GM21423 (cell line): ENCODE data around the gene ELAVL2.

ENCODE experiments used
- ATAC-seq: cut with Tn5 transposase; IDR thresholded peaks from one replicate; pipeline ENCODE4 v1.9.1; 2021; ENCODE audit warnings: mild to moderate bottlenecking, moderate library complexity; ENCODE audit not compliant: unreplicated experiment

The ELAVL2 gene

DNA sequence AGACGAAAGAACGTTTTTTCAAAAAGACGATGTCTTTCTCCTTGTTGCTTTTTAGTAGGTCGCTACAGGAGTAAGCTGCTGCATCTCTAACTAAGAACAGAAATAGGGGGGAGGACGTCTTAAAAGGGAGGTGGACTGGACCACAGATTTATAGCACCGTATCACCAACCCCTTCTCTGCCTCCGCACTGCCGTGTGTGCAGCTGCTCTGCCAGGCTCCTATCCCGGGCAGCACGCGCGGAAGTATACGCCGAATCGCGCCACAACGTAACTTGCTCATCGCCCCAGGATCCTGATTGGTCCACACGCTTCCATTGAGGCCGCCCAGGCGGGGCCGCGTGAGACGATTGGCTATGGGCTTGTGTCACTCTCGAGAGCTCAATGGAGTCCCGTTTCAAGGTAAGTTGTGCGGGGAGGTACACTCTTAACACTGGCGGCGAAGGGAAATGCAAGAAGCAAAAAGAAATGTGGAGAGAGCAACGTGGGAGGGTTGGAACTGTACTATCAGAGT is at the start of gene ELAVL2:
Gene ELAVL2 (minus strand): TSS at position 121 of the 510 bp plus-strand sequence. CDS start 64,006 bp downstream, outside the sequence.
- ATAC-seq = no peak

- no peak for ATAC-seq
These were observed 32.2 kb upstream of the ELAVL2 start for GRCh38 chr9:23858234-23858633.

DNA sequence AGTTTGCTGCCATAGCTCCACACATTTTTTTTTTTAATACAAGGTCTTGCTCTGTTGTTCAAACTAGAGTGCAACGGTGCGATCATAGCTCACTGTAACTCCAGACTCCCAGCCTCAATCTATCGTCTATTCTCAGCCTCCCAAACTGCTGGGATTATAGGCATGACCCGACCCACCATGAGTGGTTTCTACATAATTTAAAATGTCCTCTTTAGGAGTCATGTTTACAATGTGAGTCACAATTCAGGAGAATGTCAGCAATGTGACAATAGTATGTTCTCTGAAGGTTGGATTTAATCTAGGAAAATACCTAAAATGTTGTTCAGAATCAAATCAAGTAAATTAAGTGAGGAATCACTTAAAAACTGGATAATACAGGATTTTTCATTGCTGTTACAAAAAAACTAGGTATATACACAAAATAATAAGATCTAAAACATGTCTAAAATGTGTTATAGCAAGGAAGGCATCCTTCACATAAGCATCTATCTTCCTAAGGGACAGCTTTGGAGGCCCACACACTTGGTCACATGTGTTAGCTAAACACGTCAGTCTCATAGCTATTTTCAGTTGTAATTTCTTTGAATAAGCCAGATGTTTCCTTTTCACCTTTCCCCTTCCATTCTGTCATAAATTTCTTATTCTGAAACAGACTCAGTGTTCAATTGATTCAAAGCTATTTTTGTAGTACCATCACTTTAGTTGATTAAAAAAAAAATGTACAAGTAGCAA is 30.0 kb upstream of the ELAVL2 start:
- no peak for ATAC-seq

DNA sequence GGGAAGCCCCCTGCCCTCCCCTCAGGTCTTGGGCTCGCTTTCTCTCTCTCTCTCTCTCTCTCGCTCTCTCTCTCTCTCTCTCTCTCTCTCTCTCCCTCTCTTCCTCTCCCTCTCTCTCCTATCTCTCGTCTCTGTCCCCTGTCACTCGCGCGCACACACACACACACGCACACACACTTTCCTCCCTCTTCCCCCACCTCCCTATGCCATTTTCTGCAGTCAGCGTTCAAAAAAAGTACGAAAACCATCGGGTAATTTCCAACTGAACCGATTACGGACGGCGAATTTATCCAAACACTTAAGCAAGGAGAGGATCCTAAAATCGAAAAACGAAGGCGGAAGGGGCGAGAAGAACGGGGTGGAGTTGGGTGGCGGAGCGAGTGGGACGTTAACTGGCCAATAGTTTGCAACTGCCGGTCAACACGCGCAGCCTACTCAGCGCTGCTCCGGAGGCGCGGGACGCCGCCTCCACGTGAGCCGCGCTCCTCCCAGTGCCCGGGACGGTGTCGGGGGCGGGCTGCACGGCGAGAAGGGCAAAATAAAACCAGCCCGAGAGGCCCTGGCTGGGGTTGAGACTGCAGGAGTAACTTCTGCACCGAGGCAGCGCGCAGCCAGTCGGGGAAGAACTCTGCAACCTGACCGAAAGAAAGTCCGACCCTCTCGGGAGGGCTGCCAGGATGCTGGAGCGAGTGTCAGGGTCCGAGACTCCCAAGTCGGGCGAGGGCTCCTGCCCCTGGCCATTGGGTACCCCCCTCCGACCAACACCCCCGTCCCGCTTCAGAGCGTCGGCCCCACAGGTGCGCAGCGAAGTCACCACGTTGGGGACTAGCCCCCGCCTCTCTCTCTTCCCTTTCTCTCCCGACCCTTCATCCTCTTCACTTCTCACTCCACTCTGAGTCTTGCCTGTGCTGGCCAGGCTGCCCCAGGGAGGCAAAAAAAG is 24.9 kb upstream of the ELAVL2 start:
- no peak for ATAC-seq

DNA sequence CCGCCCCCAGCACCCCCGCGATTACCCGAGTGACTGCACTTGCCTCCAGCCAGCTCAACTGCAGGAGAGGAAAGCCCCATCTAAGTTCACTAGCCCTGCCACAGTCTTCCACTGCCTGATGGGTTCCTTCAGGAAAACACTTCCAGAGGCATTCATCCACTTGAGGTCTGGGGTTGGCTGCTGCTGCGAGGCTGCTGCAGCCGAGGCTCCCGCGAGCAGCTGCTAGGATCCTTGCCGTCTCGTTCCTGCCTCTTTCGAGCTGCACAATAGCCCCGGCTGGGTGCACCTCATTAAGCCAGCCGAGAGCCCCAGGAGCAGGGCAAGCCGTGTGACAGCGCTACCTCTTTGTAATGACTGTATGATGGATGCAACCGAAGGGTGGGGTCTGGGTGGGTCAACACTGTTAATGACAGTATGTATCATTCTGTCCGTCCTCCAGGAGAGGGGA is 24.2 kb upstream of the ELAVL2 start:
- no peak for ATAC-seq

DNA sequence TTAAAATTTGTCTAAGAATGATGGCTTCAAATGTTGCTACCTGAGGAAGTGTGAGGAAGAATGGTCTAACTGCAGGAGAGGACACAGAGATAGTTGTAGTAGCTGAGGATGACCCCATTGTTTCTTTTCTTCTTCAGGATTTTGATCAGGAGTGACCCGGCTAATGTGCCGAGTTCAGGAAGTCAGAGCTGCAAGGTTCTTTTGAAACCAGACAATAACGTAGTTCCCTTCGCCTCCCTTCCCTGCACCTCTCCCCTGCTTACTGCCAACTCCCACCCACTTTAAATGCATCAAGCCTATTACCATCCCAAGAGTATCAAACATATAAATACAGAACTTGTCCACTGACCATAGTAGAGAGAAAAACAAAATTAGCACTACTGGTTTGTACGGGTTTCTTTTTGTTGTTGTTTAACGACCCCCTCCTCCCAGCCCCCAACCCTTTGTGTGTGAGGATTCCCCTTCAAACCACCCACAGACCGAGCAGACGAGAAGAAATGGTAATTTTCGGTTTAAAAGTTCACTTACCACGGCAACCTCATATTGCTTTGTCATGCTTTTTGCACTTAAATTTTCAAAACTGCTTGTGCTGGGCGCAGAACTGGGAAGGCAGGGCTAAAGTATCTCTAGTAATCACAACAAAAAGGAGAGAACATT is 23.5 kb upstream of the ELAVL2 start:
- ATAC-seq = no peak

- ATAC-seq = no peak
These were observed 16.6 kb upstream of the ELAVL2 start for GRCh38 chr9:23842565-23843129.

GRCh38 chr9:23841304-23841703 is 15.3 kb upstream of the ELAVL2 start:
- no peak for ATAC-seq

DNA sequence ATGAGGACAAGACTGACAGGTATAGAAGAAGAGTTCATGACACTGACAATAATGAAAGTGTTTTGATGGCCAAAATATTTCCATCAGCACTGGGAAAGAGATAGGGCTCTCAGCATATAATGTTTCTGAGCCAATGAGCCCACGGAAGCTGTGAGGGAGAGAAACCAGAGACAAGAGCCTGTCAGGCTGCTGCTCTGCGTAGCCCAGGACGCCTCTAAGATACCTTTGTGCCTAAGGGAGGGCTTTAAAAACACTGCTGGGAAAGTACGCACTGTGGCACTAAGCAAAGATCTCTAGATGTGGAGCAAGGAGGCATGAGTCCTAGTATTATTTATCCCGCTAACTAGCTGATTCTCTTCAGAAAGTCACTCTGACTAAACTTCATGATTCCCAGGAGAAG is 11.0 kb upstream of the ELAVL2 start:
- ATAC-seq = no peak

- no peak for ATAC-seq
These were observed 5.1 kb upstream of the ELAVL2 start for GRCh38 chr9:23830929-23831730.

DNA sequence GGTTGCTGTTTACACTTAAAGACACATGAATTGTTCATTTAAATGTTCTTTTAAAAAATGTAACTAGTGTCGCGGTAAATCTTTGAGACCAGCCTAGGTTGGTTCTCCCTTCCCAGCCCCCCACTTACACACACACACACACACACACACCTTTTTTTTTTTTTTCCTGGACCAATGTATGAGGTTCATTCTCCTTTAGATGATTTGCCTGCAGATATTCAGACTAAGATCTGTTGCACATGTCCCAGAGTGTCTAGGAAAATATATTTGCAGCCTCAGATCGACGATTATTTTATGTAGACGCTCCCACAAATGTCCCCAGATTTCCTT is 4.4 kb upstream of the ELAVL2 start:
- ATAC-seq = no peak

DNA sequence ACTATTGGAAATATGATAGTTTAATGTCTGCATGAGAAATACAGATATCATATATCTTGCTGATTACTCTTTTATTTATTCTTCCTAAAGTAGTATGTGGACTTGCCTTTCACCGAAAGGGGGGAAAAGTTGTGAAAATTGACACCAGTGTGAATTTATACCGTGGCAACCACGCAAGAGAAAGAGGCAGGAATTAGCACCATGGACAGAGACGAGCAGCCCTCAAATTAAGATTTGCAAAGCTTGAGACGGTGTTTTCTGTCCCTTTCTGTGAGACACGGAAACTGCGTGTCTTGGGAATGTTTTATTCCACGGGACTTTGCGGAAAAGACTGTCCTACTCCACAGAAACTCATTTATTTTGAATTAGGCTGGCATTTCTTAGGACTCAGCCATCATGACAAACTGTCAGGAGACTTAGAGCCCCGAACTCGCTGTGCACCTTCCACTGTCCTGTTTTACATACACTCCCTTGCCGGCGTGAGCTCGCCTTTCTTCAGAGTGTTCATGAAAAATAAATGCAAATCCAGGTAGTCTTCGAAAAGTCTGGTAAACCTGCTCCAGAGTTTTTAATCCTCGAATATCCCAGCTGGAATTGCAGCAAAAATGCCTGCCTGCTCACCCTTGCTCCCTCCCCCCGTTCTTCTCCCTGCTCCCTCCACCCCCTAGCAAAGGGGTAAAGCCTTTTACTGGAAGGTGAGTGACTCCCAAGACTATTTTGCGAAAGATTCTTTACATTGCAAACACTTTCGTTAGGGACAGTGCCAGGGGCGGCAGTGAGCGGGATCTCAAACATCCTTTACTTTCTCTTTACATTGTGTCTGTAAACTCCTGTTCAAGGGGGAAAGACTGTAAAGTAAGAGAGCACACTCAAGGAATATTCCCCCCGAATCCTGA is 3.8 kb upstream of the ELAVL2 start:
- no peak for ATAC-seq

GRCh38 chr9:23825700-23826099 is 340 bp downstream of the ELAVL2 start:
- no peak for ATAC-seq

GRCh38 chr9:23824830-23825591 is 1.0 kb downstream of the ELAVL2 start:
- no peak for ATAC-seq

GRCh38 chr9:23823986-23824829 is 1.8 kb downstream of the ELAVL2 start:
- ATAC-seq = no peak

DNA sequence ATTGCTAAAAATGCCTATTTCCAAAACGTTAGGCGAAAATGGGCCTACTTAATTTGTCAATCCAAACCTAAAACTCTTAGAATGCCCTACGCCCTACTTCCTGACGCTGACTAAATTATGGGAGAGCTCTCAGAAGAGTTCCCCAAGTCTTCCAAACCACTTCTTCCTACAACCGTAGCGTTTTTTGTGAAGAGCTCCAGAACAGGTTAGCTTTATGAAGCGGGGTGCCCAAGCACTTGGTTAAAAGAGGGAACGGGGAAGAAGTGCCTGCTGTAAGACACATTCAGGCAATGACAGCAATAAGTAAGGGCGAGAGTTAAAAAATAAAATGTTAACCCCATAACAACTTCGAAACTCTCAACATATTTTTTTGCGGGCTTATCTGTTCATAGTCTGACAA is 2.8 kb downstream of the ELAVL2 start:
- ATAC-seq = no peak
